NAMALWA (cell line): ENCODE results near the gene TTK.
"Not testable (repeated sequence)": the region's sequence is repeated elsewhere in the genome, so short reads cannot be mapped to it uniquely, and the experiment has no call there.

Experiments used
- DNase-seq: peaks from one replicate; pipeline ENCODE4 v3.0.0-alpha.2; 2015; ENCODE audit warnings: low spot score

TTK gene

DNA sequence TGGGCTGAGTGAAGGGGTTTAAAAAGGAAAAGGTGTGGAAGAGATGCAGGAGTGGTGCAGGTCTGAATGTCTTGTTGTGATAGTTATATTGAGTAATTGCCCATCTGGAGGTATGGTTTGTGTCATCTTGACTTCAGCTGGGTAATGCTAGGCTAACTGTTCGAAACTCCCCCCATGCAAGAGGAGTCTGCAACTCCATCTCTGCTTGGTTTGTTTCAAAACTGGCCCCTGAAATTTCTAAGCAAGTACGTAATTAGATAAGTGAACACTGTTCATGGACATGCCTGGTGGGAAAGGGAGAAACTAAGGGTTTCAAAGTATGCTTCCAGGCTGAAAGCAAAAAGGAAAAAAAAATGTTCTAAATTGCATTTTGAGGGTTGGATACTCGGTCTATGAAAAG is 17.1 kb downstream of the TTK start:
- no peak for DNase-seq

DNA sequence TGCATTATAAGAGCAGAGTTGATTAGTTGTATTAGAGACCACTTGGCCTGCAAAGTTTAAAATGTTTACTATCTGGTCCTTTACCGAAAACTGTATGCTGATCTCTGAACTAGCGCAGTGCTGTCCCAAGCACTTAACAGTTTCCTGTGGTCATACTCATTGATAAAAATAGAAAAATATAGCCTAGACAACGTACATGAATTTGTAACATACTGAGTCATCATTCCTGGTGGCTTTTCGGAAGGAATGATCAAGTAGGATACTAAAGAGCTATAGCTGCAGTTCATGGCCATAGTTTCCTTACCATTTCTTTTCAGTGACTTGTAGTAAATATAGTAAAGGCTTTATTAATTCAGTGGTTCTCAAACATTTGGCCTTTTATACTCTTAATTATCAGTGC is 18.4 kb downstream of the TTK start:
- DNase-seq: no peak

DNA sequence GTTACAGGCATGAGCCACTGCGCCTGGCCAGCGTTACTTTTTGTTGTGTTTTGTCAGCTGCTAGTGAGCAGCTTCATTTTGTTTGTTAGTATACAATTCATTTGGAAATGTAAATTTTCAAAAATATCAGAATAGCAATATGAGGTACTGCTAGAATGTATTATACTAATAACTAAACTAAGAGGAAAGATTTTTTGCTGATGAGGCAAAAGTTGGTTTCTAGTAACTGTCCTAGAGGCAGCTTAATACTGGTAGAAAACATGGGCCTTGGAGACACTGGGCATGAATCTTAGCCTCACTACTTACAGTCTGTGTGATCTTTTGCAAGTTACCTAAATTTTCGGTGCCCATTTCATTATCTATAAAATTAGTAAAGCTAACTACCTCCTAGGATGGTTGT is 24.1 kb downstream of the TTK start:
- no peak for DNase-seq

DNA sequence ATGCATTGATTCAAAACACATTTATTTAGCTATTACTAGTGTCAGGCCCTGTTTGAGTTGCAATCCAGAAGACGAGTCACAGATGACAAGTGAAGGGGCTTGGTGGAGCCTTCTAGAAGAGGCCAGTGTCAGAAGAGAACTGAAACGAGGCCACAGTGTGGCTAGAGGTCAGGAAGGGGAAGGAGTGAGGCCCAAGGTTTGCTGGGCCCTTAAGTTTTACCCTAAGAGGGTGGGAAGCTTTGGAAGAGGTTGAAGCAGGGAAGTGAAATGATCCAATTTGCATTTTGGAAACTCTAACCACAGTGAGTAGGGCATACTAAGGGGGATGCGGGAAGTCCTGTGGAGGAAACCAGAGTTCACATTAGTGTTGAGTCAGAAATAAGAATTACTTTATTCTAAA is 25.0 kb downstream of the TTK start:
- no peak for DNase-seq

DNA sequence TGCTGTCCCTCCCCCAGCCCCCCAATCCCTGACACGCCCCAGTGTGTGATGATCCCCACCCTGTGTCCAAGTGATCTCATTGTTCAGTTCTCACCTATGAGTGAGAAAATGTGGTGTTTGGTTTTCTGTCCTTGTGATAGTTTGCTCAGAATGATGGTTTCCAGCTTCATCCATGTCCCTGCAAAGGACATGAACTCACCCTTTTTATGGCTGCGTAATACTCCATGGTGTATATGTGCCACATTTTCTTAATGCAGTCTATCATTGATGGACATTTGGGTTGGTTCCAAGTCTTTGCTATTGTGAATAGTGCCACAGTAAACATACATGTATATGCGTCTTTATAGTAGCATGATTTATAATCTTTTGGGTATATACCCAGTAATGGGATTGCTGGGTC is 43.8 kb downstream of the TTK start:
- not testable (repeated sequence) for DNase-seq

DNA sequence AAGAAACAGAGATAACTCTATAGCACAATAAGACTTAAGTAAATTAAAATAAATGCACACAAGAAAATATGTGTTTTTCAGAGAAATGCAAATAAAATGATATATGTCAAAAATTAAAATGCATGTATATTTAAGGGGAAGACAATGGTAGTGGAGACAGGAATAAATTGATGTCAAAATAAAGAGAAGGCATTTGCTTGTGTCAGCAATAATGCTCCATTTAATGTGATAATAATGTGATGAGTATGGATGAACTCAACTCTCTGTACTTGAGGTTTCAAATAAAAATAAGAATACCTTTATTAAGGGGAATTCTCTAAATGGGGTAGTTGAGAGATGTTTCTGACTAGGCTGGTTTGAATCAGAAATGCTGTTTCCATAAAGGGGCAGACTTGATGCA is 56.3 kb downstream of the TTK start:
- no peak for DNase-seq

DNA sequence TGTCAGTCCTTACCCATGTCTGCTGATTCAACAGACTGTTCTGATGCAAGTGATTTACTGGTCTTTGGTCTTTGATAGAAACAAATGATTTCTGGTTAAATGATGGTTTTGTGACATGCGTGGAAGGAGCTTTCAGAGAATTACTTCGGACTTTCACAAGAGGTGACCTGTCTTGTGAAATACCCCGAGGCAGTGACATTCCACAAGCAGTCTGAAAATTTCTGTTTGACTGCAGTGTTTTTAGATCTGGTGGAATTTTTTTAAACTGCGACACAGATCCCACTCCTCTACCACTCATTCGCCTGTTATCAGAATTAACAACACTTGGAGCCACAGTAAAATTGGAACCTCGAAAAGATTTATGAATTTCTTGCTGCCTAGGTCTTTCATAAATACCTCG is 63.7 kb downstream of the TTK start:
- DNase-seq: not testable (repeated sequence)

DNA sequence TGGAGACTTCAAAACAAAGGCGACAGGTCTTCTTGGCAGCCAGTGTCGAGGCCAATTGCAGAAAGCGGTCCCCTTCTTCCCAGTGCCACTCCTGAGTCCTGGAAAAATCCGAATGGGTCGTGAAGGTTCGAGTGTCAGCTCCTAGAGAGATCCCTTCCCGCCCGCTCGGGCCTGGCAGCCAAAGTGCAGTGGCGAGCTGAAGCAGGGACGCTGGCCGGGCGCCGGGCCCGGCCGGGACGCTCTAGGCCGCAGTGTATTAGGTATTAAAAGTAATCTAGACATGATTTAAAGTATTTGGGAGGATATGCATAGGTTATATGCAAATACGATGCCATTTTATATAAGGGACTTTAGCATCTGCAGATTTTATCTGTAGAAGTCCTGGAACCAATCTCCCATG is 66.0 kb downstream of the TTK start:
- not testable (repeated sequence) for DNase-seq

DNA sequence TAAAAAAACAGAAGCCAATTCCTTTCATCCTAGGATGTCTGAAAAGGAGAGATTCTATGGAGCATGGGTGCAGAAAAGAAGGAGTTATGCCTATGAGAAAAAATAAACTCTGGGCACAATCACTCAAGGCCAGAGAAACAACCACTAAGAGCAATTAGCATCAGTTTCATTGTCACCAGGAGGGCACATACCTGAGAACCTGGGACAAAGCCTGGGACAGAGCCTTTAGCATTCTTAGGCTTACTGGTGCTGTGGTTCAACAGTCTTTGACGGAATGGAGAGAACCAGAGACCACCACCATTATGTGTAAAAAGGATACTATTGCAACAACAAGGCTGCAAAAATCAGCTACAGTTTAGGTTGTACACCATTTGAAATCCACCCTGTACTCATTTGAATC is 72.6 kb downstream of the TTK start:
- no peak for DNase-seq

DNA sequence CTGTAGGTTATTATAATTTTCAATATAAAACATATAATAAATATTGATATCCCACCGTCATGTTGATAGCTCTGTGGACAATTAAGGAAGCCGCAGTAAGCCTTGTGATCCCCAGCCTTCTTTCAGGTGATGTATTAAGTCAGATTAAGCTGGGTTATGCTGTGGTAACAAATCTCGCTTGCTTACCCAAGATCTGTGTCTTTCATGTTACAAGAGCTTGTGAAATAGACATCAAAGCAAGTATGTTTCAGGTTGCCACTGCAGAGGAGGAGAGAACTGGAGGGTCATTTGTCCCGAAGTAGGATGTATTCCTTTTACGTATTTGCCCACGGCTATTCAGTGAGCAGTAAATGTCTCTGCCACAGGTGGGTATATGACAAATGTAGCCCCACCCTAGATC is 84.2 kb downstream of the TTK start:
- no peak for DNase-seq

DNA sequence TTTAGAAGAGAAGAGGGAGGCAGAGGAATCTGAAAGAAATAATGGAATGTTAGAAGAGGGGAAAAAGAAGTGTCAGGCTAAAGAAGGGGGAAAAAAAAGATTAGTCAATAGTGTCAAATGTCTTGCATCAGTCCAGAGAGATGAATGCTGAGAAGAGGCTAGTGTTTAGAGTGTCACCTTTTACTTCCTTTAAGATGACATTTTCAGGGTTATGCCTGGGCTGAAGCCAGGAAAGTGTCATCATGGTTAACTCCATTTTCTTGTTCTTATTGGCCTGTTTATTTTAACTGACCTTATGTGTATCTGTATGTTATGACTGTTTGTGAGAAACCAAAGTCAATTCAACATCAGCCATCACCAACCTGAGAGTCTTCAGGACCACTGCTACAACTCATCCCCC is 87.1 kb downstream of the TTK start:
- DNase-seq: no peak
